Breast epithelium (tissue), 4 donors: ENCODE measurements around the gene TMEM97. TPM values are rescaled to one million over a fixed set of nuclear protein-coding genes. Genes with fewer than 3 reads are reported as not detected.
"Not testable (repeated sequence)": the region's sequence is repeated elsewhere in the genome, so short reads cannot be mapped to it uniquely, and the experiment has no call there.

Experiments used
- DNase-seq, 2 donors: peaks; one replicate each; pipeline ENCODE4 v3.0.0-alpha.2; 2019; ENCODE audit warnings: low spot score in 2 of 2
- H3K27ac ChIP-seq, 2 donors: fragments of 200-600 bp; sonication (generic) in 1 of 2; one replicate each; pipeline ENCODE4 v1.5.1; 2016 to 2019; ENCODE audit warnings: mild to moderate bottlenecking in 1 of 2
- H3K27me3 ChIP-seq, 2 donors: fragments of 200-600 bp; sonication (generic) in 1 of 2; one replicate each; pipeline versions ENCODE4 v1.5.1 to v1.6.0; 2017 to 2019; ENCODE audit warnings: control low read depth in 1 of 2, mild to moderate bottlenecking in 1 of 2
- H3K36me3 ChIP-seq: fragments of 200-600 bp; one replicate; pipeline ENCODE4 v1.5.1; 2019
- H3K4me1 ChIP-seq, 2 donors: fragments of 200-600 bp; sonication (generic); one replicate each; pipeline ENCODE4 v1.5.1; 2016 to 2019; ENCODE audit warnings: control low read depth in 1 of 2
- H3K4me3 ChIP-seq, 3 donors: fragments of 200-600 bp; sonication (generic); 1 replicate in 2 of 3; 2 replicates in 1 of 3; pipeline ENCODE4 v1.5.1; 2016 to 2019; ENCODE audit warnings: mild to moderate bottlenecking in 3 of 3, moderate library complexity in 2 of 3
- H3K9me3 ChIP-seq, 2 donors: fragments of 200-600 bp; sonication (generic) in 1 of 2; one replicate each; pipeline ENCODE4 v1.5.1; 2016 to 2019; ENCODE audit warnings: control low read depth in 1 of 2
- CTCF ChIP-seq, 3 donors: fragments of 450-650 bp; IDR thresholded peaks; one replicate each; pipeline ENCODE4 v1.5.1; 2016 to 2017; ENCODE audit warnings: antibody characterized with exemption in 3 of 3, mild to moderate bottlenecking in 3 of 3, moderate library complexity in 3 of 3
- POLR2A ChIP-seq: fragments of 450-650 bp; IDR thresholded peaks from one replicate; pipeline ENCODE4 v1.6.1; 2016; ENCODE audit warnings: antibody characterized with exemption, mild to moderate bottlenecking, moderate library complexity
- POLR2AphosphoS5 ChIP-seq, 3 donors: sonication (generic); formaldehyde crosslinking; IDR thresholded peaks; one replicate each; pipeline ENCODE4 v1.6.1; 2017; ENCODE audit warnings: antibody characterized with exemption in 3 of 3
- intact Hi-C: fragments of 100-400 bp; cut with DNase I; formaldehyde crosslinking; loops from one replicate; pipeline ENCODE4 v1.15.1; 2023; ENCODE audit warnings: low total_unique reads
- total RNA-seq, 3 donors: library from RNA; depleted of rRNA; stranded (reverse); fragments of >200 nt; gene quantifications; one replicate each; pipeline ENCODE4 v1.1.0, GENCODE V29; 2016

The TMEM97 gene
- total RNA-seq, 3 donors from 2014 or later: 7.2 to 9.8 (median 7.5) TPM

- no peaks in the 10 kb centered on the region for H3K36me3 ChIP-seq
- no peak for DNase-seq
- no peaks in the 10 kb centered on the region for H3K9me3 ChIP-seq
- TF ChIP-seq POLR2AphosphoS5 (IDR thresholded peaks at IDR 0.05) (no peak), CTCF (IDR thresholded peaks at IDR 0.05) (no peak), POLR2A (no peak)
- no peaks in the 10 kb centered on the region for H3K27me3 ChIP-seq
- peak overlapping the region in 1 of 3 donors; percentile 21 for H3K4me3 ChIP-seq
- peaks cover 3 to 17% of the 10 kb centered on the region in 2 donors for H3K4me1 ChIP-seq
- H3K27ac ChIP-seq: peak overlapping the region; percentile 41 to 99
- intact Hi-C loops: no loop called here
Measured at GRCh38 chr17:28338056-28338768, 19.2 kb downstream of the TMEM97 start.

GRCh38 chr17:28338769-28339212 lies 19.8 kb downstream of the TMEM97 start:
- H3K4me1 ChIP-seq: peaks cover 3 to 14% of the 10 kb centered on the region in 2 donors
- H3K27me3 ChIP-seq, H3K9me3 ChIP-seq, DNase-seq, H3K36me3 ChIP-seq, intact Hi-C loops: not testable (repeated sequence)
- peak overlapping the region; percentile 41 to 99 for H3K27ac ChIP-seq
- peak overlapping the region in 1 of 3 donors; percentile 21 for H3K4me3 ChIP-seq

- H3K4me1 ChIP-seq: peaks cover 1 to 8% of the 10 kb centered on the region in 2 donors
- H3K4me3 ChIP-seq: no peak overlapping the region
- H3K27ac ChIP-seq: peak overlapping the region; percentile 8 to 13
- no peaks in the 10 kb centered on the region for H3K27me3 ChIP-seq
- intact Hi-C loops: no loop called here
- H3K9me3 ChIP-seq: no peaks in the 10 kb centered on the region
- TF ChIP-seq POLR2AphosphoS5 (IDR thresholded peaks at IDR 0.05): no peak
- no peak for TF ChIP-seq POLR2A
- no peak for TF ChIP-seq CTCF (IDR thresholded peaks at IDR 0.05)
- DNase-seq: no peak
- peaks cover 5% of the 10 kb centered on the region for H3K36me3 ChIP-seq
Measured at GRCh38 chr17:28339431-28339830, 20.4 kb downstream of the TMEM97 start.

- TF ChIP-seq CTCF (IDR thresholded peaks at IDR 0.05): no peak
- no peak for TF ChIP-seq POLR2AphosphoS5 (IDR thresholded peaks at IDR 0.05)
- no peak for TF ChIP-seq POLR2A
- DNase-seq: no peak
- H3K27me3 ChIP-seq: no peaks in the 10 kb centered on the region
- H3K4me3 ChIP-seq: no peak overlapping the region
- H3K27ac ChIP-seq: no peak overlapping the region
- H3K36me3 ChIP-seq: peaks cover 6% of the 10 kb centered on the region
- H3K4me1 ChIP-seq: peaks cover 0 to 6% of the 10 kb centered on the region in 2 donors
- H3K9me3 ChIP-seq: no peaks in the 10 kb centered on the region
- intact Hi-C loops: no loop called here
Measured at GRCh38 chr17:28340374-28340773, 21.4 kb downstream of the TMEM97 start.

- DNase-seq: no peak
- no peak for TF ChIP-seq POLR2AphosphoS5 (IDR thresholded peaks at IDR 0.05)
- no peak for TF ChIP-seq POLR2A
- no peak for TF ChIP-seq CTCF (IDR thresholded peaks at IDR 0.05)
- Histone ChIP-seq H3K36me3 (peaks cover 6% of the 10 kb centered on the region), H3K4me3 (no peak overlapping the region), H3K9me3 (no peaks in the 10 kb centered on the region), H3K27ac (no peak overlapping the region), H3K27me3 (no peaks in the 10 kb centered on the region), H3K4me1 (peaks cover 0 to 8% of the 10 kb centered on the region in 2 donors)
- intact Hi-C loops: no loop called here
Measured at GRCh38 chr17:28341516-28341915, 22.5 kb downstream of the TMEM97 start.
